CD14-positive monocyte (primary cell): Measurements from ENCODE around the gene HEMK1. TPM values are rescaled to one million over a fixed set of nuclear protein-coding genes. Genes with fewer than 3 reads are reported as not detected.
A peak's percentile ranks its signal among the peaks of the same experiment; 100 is the strongest.

Experiments used
- DNase-seq, 3 donors: peaks; one replicate each; pipeline ENCODE4 v3.0.0-alpha.2; 2011 to 2022
- H2AFZ ChIP-seq: 2 replicates; pipeline ENCODE4 v1.6.0; 2012; ENCODE audit warnings: mild to moderate bottlenecking, low read depth, low read length, inconsistent platforms; ENCODE audit not compliant: insufficient read depth, poor library complexity, severe bottlenecking
- H3K27ac ChIP-seq, 2 donors: 1 replicate in 1 of 2; 2 replicates in 1 of 2; pipeline ENCODE4 v1.5.1; 2012 to 2013; ENCODE audit warnings: low read length in 2 of 2, control low read depth in 1 of 2, inconsistent platforms in 1 of 2, low read depth in 1 of 2, mild to moderate bottlenecking in 1 of 2
- H3K27me3 ChIP-seq, 2 donors: one replicate each; pipeline versions ENCODE4 v1.6.0 to v1.6.1; 2011 to 2013; ENCODE audit warnings: low read length in 2 of 2; ENCODE audit not compliant: control insufficient read depth in 2 of 2, insufficient read depth in 2 of 2
- H3K36me3 ChIP-seq, 2 donors: replicated peaks in 1 of 2; 1 replicate in 1 of 2; 2 replicates in 1 of 2; pipeline versions ENCODE4 v1.5.1 to v1.6.1; 2012 to 2013; ENCODE audit warnings: low read length in 2 of 2, control low read depth in 1 of 2, inconsistent platforms in 1 of 2, mild to moderate bottlenecking in 1 of 2; ENCODE audit not compliant: insufficient read depth in 2 of 2, control insufficient read depth in 1 of 2
- H3K4me1 ChIP-seq, 2 donors: 1 replicate in 1 of 2; 2 replicates in 1 of 2; pipeline versions ENCODE4 v1.5.1 to v1.6.1; 2012 to 2013; ENCODE audit warnings: low read length in 2 of 2, control low read depth in 1 of 2, inconsistent platforms in 1 of 2, mild to moderate bottlenecking in 1 of 2, moderate library complexity in 1 of 2; ENCODE audit not compliant: insufficient read depth in 2 of 2, control insufficient read depth in 1 of 2
- H3K4me2 ChIP-seq: replicated peaks from 2 replicates; pipeline ENCODE3; 2012; ENCODE audit warnings: low read length, moderate library complexity, mild to moderate bottlenecking; ENCODE audit not compliant: poor library complexity, severe bottlenecking; ENCODE audit errors: extremely low read depth
- H3K4me3 ChIP-seq, 3 experiments: fragments of 200-600 bp in 1 of 3; sonication (generic) in 1 of 3; replicated peaks in 1 of 3; 1 replicate in 2 of 3; 2 replicates in 1 of 3; pipeline ENCODE4 v1.5.1; 2011 to 2013; ENCODE audit warnings: low read length in 3 of 3, mild to moderate bottlenecking in 3 of 3, control low read depth in 2 of 3, low read depth in 2 of 3, inconsistent platforms in 1 of 3, moderate library complexity in 1 of 3
- H3K79me2 ChIP-seq: 2 replicates; pipeline ENCODE4 v1.6.0; 2012; ENCODE audit warnings: mild to moderate bottlenecking, control low read depth, inconsistent platforms, low read length, moderate library complexity; ENCODE audit not compliant: insufficient read depth
- H3K9ac ChIP-seq: 2 replicates; pipeline ENCODE4 v1.6.0; 2017; ENCODE audit warnings: low read length, mild to moderate bottlenecking; ENCODE audit not compliant: insufficient read depth, poor library complexity, severe bottlenecking
- H3K9me3 ChIP-seq, 2 donors: replicated peaks in 1 of 2; 1 replicate in 1 of 2; 2 replicates in 1 of 2; pipeline versions ENCODE4 v1.5.1 to v1.6.1; 2012 to 2013; ENCODE audit warnings: low read length in 2 of 2, control low read depth in 1 of 2; ENCODE audit not compliant: control insufficient read depth in 1 of 2, insufficient read depth in 1 of 2
- H4K20me1 ChIP-seq: 2 replicates; pipeline ENCODE4 v1.6.0; 2012; ENCODE audit warnings: mild to moderate bottlenecking, low read length, control low read depth, moderate library complexity; ENCODE audit not compliant: insufficient read depth
- H3K27ac Mint-ChIP-seq, 7 donors: one replicate each; pipeline ENCODE4 v1.8.0; 2020; ENCODE audit warnings: mild to moderate bottlenecking in 7 of 7, mixed read lengths in 7 of 7, moderate library complexity in 6 of 7, inconsistent platforms in 2 of 7
- H3K27me3 Mint-ChIP-seq, 3 donors: one replicate each; pipeline ENCODE4 v1.8.0; 2021 to 2022; ENCODE audit warnings: low read depth in 3 of 3, mild to moderate bottlenecking in 3 of 3, mixed read lengths in 3 of 3, moderate library complexity in 3 of 3, inconsistent platforms in 1 of 3
- H3K36me3 Mint-ChIP-seq, 2 donors: one replicate each; pipeline ENCODE4 v1.8.0; 2020; ENCODE audit warnings: mixed read lengths in 2 of 2, inconsistent platforms in 1 of 2, mild to moderate bottlenecking in 1 of 2
- H3K4me1 Mint-ChIP-seq: one replicate; pipeline ENCODE4 v1.8.0; 2020; ENCODE audit warnings: mild to moderate bottlenecking, mixed read lengths
- H3K4me3 Mint-ChIP-seq, 2 donors: one replicate each; pipeline ENCODE4 v1.8.0; 2020; ENCODE audit warnings: mild to moderate bottlenecking in 2 of 2, mixed read lengths in 2 of 2, moderate library complexity in 1 of 2
- H3K9me3 Mint-ChIP-seq, 7 donors: one replicate each; pipeline ENCODE4 v1.8.0; 2020 to 2022; ENCODE audit warnings: mixed read lengths in 7 of 7, mild to moderate bottlenecking in 6 of 7, moderate library complexity in 6 of 7, inconsistent platforms in 2 of 7
- WGBS: methylation state at CpG from one replicate; pipeline ENCODE4 v1.1.5; 2013; ENCODE audit warnings: missing lambda C conversion rate; ENCODE audit not compliant: insufficient coverage; 5-methylcytosine and 5-hydroxymethylcytosine counted together
- intact Hi-C, 2 donors: fragments of 100-400 bp; cut with micrococcal nuclease; formaldehyde crosslinking; loops; one replicate each; pipeline versions ENCODE4 v1.15.0 to v1.15.1; 2023
- polyA plus RNA-seq, 3 donors: library from polyadenylated mRNA; depleted of rRNA in 1 of 3; unstranded in 2 of 3; stranded (reverse) in 1 of 3; fragments of 300-500 nt in 2 of 3; fragments of >200 nt in 1 of 3; fragmentation: Illumina TruSeq in 2 of 3; gene quantifications; 1 replicate in 2 of 3; 2 replicates in 1 of 3; pipeline ENCODE4 v1.2.3, GENCODE V29; 2012 to 2021
- TF ChIP-seq, protein P1 (sequence below): fragments of 200-600 bp; IDR thresholded peaks from one replicate; pipeline ENCODE4 v1.8.0; 2022; ENCODE audit warnings: antibody characterized with exemption, mild to moderate bottlenecking

The HEMK1 gene
- polyA plus RNA-seq, 3 donors, result 10.1 to 14.0 (median 12.1) TPM

DNA sequence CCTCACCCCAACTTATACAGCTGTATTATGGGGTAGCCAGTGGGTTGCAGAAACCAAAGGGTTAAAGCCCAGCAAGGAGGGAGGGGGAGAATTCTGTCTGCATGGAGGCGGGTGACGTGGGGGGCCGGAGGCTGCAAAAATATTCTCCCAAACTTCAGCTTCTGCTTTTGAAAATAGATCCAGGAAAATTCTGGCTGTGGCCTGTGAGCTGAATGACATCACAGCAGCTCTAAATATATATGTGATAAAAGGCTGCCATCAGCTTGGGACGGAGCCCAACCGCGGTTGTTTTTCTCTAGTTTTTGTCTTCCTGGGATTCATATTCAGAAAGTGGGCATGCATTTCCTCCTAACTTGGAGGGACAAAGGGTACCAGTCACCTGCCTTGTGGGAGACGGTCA is 75.2 kb downstream of the HEMK1 start:
- Histone ChIP-seq H4K20me1 (peaks cover 100% of the 10 kb centered on the region), H3K27ac (peak overlapping the region in 1 of 2 donors; percentile 51), H3K27me3 (no peaks in the 10 kb centered on the region), H3K9ac (no peak overlapping the region), H3K4me2 (no peak overlapping the region), H3K36me3 (peaks cover 100% of the 10 kb centered on the region in 2 donors), H3K79me2 (peaks cover 45% of the 10 kb centered on the region), H3K9me3 (no peaks in the 10 kb centered on the region), H3K4me1 (no peaks in the 10 kb centered on the region), H2AFZ (no peak overlapping the region), H3K4me3 (no peak overlapping the region)
- H3K9me3 Mint-ChIP-seq, result no peaks in the 10 kb centered on the region
- H3K36me3 Mint-ChIP-seq, result peaks cover 93 to 100% of the 10 kb centered on the region in 2 donors
- H3K4me1 Mint-ChIP-seq, result no peaks in the 10 kb centered on the region
- H3K27ac Mint-ChIP-seq, result peak overlapping the region in 2 of 7 donors; percentile 38 to 68
- DNase-seq, result no peak
- no peak overlapping the region for H3K4me3 Mint-ChIP-seq
- no peaks in the 10 kb centered on the region for H3K27me3 Mint-ChIP-seq
- WGBS, result 100% methylated on average over 1 of the region's 7 CpGs
- TF ChIP-seq, protein P1, sequence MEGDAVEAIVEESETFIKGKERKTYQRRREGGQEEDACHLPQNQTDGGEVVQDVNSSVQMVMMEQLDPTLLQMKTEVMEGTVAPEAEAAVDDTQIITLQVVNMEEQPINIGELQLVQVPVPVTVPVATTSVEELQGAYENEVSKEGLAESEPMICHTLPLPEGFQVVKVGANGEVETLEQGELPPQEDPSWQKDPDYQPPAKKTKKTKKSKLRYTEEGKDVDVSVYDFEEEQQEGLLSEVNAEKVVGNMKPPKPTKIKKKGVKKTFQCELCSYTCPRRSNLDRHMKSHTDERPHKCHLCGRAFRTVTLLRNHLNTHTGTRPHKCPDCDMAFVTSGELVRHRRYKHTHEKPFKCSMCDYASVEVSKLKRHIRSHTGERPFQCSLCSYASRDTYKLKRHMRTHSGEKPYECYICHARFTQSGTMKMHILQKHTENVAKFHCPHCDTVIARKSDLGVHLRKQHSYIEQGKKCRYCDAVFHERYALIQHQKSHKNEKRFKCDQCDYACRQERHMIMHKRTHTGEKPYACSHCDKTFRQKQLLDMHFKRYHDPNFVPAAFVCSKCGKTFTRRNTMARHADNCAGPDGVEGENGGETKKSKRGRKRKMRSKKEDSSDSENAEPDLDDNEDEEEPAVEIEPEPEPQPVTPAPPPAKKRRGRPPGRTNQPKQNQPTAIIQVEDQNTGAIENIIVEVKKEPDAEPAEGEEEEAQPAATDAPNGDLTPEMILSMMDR, result no peak
- intact Hi-C loops, result no loop called here

DNA sequence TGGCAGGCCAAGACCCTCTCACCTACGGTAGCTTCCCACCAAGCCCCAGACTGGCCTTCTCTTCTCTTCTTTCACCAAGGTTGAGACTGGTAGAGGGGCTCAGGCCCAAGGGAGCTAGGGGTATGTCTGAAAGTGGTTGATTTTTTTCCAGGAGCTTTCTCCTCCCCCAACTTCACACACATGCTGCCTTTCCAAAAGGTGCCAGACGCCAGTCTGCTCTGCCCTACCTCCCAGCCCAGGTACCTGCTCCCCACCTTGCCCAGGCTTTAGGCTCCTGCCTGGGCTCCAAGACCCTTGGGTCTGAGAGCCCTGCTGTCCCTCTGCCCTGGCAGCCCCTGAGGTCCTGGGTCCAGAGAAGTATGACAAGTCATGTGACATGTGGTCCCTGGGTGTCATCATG is 76.1 kb downstream of the HEMK1 start:
- Histone ChIP-seq H3K9ac (no peak overlapping the region), H4K20me1 (peaks cover 100% of the 10 kb centered on the region), H3K4me1 (no peaks in the 10 kb centered on the region), H3K9me3 (no peaks in the 10 kb centered on the region), H3K79me2 (peaks cover 36% of the 10 kb centered on the region), H2AFZ (no peak overlapping the region), H3K4me3 (no peak overlapping the region), H3K36me3 (peaks cover 92 to 100% of the 10 kb centered on the region in 2 donors), H3K27me3 (no peaks in the 10 kb centered on the region), H3K27ac (peak overlapping the region in 1 of 2 donors; percentile 27), H3K4me2 (no peak overlapping the region)
- DNase-seq, result no peak
- H3K4me3 Mint-ChIP-seq, result no peak overlapping the region
- intact Hi-C loops, result no loop called here
- peak overlapping the region in 2 of 7 donors; percentile 25 to 74 for H3K27ac Mint-ChIP-seq
- H3K36me3 Mint-ChIP-seq, result peaks cover 94 to 100% of the 10 kb centered on the region in 2 donors
- H3K4me1 Mint-ChIP-seq, result peaks cover under 1% of the 10 kb centered on the region
- H3K9me3 Mint-ChIP-seq, result no peaks in the 10 kb centered on the region
- TF ChIP-seq, protein P1, result no peak
- WGBS, result 100% methylated on average over 1 of the region's 2 CpGs
- no peaks in the 10 kb centered on the region for H3K27me3 Mint-ChIP-seq

Other genes starting within 250 kb of the HEMK1 start
- 10 to 100 TPM; 18.3 to 25.8 (median 18.9) TPM for gene HYAL2, start 246.8 kb upstream of the HEMK1 start, polyA plus RNA-seq
- gene TUSC2, start 241.3 kb upstream of the HEMK1 start, polyA plus RNA-seq, result 10 to 100 TPM; 22.6 to 55.7 (median 47.0) TPM
- gene RASSF1, start 228.7 kb upstream of the HEMK1 start, polyA plus RNA-seq, result 100 to 1,000 TPM in 1 of 3 donors, 10 to 100 TPM in 2; 16.0 to 229 (median 24.0) TPM
- gene ZMYND10, start 223.8 kb upstream of the HEMK1 start, polyA plus RNA-seq, result 1 to 10 TPM in 1 of 3 donors, under 1 TPM in 2; 0.12 to 1.7 (median 0.19) TPM
- 10 to 100 TPM; 20.9 to 37.9 (median 23.5) TPM for gene NPRL2, start 218.7 kb upstream of the HEMK1 start, polyA plus RNA-seq
- 10 to 100 TPM; 78.9 to 94.0 (median 82.5) TPM for gene CYB561D2, start 218.7 kb upstream of the HEMK1 start, polyA plus RNA-seq
- 10 to 100 TPM; 14.5 to 36.2 (median 32.9) TPM for gene TMEM115, start 210.0 kb upstream of the HEMK1 start, polyA plus RNA-seq
- under 1 TPM in 2 of 3 donors, not detected in 1; 0.09 to 0.16 TPM for gene CACNA2D2, start 65.9 kb upstream of the HEMK1 start, polyA plus RNA-seq
- gene C3orf18, start 1.8 kb upstream of the HEMK1 start, polyA plus RNA-seq, result 1 to 10 TPM in 1 of 3 donors, under 1 TPM in 2; 0.18 to 1.5 (median 0.76) TPM
- 10 to 100 TPM in 1 of 3 donors, 1 to 10 TPM in 2; 2.9 to 20.1 (median 6.2) TPM for gene CISH, start 42.3 kb downstream of the HEMK1 start, polyA plus RNA-seq
- gene MAPKAPK3, start 47.6 kb downstream of the HEMK1 start, polyA plus RNA-seq, result 100 to 1,000 TPM; 173 to 252 (median 201) TPM
- under 1 TPM in 2 of 3 donors, not detected in 1; 0.03 TPM for gene DOCK3, start 105.4 kb downstream of the HEMK1 start, polyA plus RNA-seq